OCI-M2 (cell line): ENCODE data around the gene CKS1B.

ENCODE experiments used
- DNase-seq: peaks from one replicate; lab custom pipeline; 2025; ENCODE audit not compliant: unreplicated experiment; lab: John Stamatoyannopoulos, UW

CKS1B gene

DNA sequence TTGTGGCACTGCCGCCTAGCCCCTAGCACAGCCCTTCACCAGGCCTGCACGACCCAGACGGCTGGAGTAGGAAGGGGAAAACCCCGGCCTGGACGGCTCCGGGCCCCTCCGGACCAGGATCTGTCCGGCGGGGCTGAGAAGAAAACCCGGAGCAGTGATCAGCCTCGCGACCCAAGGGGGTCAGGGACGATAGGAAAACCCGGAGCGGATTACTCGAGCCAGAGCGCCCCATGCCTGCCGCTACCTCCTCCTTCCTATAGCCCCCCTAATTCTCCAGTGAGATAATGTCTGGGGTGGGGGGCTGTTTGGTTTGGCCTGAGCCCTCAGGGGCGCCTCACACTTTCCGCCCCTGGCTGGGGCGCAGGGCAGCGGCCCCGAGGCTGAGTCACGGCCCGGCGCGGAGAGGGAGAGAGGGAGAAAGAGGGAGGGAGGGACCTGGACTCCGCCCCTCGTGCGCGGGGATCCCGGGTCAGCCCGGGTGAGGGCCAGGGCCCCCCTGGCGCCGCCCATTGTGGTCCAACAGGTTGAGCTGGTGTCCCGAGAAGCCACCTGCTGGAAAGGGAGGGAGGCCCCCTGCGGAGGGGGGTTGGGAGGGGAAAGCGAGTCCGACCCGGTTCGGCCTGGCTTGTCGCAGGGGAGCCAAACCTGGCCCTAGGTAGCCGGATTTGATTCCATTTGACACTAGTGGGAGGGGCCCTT, 26.4 kb downstream of the CKS1B start:
- peak; percentile 72 for DNase-seq

DNA sequence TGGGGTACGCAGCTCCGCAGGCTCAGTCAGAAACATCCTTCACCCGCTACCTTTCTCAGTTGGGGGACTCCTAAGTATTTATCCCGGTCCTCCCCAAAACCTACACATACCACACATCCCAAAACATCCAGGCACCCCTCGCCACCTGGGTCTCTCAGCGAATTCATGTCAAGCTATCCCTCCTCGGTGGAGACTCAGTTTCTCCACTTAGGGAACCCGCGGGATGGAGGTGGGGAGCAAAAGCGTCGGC, 26.9 kb downstream of the CKS1B start:
- no peak for DNase-seq

DNA sequence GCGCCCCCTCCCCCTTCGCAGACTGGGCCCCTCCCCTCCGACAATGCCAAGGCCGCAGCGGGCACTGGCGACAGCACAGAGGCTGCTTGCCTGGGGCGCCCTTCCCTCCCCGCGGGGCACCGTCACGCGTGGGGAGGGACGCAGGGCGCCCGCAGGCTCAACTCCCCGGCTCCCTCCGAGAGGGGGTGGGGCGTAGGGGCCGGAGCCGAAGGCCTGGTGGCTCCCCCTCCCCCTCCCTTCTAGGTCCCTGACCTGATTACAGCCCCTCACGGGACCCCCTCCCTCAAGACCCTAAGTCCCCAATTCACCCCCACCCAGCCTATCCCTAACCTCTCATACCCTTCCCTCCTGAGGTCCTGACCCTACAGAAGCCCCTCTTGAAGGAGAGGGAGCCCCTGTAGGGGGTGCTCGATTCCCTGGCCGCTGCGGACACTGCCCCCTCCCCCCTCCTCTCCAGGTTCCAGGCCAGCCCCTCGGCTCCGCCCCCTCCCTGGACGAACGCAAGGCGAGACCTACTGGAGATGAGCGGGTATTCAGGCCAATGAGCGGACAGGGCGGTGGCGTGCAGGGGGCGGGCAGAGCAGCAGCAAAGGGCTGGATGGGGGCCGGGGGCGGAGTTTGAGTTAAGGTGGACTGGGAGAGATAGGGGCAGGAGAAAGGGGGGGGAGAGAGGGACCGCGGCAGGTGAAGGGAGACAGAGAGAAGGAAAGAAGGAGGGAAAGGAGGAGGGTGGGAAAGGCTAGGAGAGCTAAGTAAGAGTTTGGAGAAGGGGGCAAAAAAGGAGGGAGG, 27.4 kb downstream of the CKS1B start:
- peak; percentile 64 for DNase-seq

DNA sequence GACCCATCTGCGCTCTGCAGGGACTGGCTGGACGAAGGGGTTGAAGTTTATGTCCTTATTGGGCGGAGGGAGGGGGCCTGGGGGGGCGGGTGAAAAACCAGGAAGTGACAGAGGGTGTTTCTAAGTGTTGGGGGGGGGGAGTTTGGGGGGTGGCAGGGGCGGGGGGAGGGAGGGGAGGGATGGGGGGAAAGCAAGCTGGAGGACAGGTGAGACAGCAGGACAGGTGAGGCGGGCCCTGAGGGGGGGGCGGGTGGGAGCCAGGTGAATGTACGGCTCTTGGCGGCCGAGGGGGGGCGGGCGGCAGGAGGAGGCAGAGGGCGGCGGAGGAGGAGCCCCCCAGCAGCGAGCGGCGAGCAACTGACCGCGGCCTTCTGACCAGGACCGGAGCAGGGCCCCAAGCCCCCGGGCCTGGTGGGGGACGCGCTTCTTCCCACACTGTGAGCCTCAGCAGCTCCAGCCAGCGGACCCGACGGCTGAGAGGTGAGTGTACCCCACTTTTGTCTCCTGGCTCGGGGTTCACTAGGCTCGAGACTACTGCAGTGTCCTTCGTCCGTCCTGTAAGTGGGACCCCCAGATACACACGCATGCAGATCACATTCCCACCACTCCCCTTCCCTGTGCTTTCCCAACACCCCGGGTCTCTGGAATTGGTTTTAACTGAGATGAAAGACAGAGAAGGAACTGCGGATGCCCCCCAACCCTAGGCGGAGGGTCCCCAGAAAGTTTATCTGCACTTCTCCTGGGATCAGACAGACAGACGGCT, 28.2 kb downstream of the CKS1B start, which contains the start of gene ZBTB7B:
Gene ZBTB7B, plus strand, starts transcription at position 339 of the 763 bp plus-strand sequence. CDS start 11,859 bp downstream, outside the sequence.
- no peak for DNase-seq

GRCh38 chr1:155003227-155003765, 28.8 kb downstream of the CKS1B start:
- peak; percentile 34 for DNase-seq

- no peak for DNase-seq
Measured at GRCh38 chr1:155003766-155004351, 29.4 kb downstream of the CKS1B start.

GRCh38 chr1:155004352-155005075, 30.0 kb downstream of the CKS1B start:
- no peak for DNase-seq

GRCh38 chr1:155005076-155006011, 30.9 kb downstream of the CKS1B start:
- DNase-seq = no peak

- no peak for DNase-seq
Measured at GRCh38 chr1:155006601-155007101, 32.2 kb downstream of the CKS1B start.

DNA sequence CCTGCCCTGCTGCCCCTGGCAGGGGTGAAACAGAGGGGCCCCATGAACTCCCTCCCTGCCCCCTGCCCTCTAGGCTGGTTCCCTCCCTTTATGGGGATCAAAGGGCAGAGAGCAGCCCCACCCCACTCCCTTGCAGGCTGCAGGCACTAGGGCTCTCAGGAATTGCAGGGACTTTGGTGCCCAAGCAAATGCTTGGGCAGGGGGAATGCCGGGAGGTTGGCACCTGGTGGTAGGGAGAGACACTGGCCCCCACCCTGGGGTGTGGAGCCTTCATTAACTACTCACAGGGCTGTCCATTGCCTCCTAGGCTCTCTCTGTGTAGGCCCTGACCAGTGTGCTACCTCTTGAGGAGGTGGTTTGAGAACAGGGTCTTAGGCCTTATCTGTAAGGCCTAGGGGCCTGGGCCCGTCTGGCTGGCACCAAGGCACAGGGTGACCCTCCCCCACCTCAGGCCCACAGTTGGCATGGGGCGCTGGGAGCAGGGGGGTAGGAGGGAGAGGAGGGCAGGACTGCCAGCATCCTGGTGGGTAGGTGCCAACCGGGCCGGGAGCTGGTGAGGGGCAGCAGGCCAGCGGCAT, 32.9 kb downstream of the CKS1B start:
- no peak for DNase-seq

DNA sequence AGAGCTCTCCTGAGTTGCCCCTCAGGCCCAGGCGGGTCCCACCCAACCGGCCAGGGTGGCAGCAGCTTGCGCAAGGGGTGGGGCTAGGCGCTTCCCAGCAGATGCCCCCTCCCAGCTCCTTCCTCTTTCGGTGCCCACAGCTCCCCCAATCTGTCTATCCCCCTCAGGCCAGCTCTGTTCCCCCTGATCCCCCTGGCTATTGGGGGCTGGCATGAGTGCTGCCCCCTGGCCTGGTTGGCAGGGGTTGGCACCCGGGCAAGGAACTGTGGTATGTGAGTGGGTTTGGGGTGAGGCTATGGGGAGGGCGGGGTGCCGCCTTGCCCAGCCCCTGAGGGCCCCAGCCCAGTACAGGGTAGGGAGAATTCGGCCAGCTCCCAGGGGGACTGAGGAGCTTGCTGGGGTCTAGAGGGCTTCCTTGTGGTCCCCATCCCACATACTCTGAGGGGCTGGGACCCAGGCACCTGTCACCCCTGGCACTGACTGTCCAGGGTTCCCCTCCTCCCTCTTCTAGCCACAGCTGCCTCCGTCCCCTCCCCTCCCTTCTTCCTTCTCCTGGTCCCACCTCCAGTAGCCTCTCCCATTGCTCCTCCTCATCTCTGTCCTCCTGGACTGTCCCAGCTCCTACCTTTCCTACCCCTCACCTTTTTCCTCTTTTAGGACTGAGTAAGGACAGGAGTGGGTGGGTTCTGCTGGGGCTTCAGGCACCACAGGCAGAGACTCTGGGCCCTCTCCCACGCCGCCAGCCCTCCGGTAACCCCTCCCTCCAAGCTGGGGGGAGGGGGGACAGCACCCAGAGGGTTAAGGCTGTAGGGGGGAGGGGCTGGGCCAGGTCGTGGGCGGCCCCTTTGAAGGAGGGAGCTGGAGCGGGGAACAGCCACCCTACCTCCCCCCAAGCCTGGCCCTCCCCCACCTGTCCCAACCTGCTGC, 33.8 kb downstream of the CKS1B start:
- DNase-seq = no peak

DNA sequence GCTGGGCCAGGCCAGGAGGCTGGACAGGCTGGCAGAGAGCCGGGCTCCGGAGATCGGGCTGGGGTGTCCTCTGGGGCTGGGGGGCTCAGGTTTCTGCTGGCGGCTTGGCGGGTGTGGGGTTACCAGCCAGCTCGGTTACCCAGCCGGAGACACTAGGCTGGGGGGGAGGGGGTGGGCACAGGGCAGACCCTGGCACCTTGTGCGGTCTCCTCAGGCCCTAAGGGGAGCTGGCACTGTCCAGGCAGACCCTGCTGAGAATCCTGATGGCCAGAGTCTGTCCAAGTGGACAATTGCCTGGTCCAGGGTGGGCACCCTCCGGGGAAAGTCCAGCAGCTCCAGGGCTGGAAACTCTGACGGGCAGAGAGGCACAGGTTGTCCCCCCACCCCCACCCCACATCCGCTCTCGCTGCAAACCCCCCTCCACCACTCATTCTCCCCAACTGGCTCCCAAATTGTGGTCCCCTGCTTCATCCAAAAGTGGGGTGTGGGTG, 34.8 kb downstream of the CKS1B start:
- no peak for DNase-seq

GRCh38 chr1:155009742-155010141, 35.3 kb downstream of the CKS1B start:
- no peak for DNase-seq

- no peak for DNase-seq
Measured at GRCh38 chr1:155010211-155010918, 35.9 kb downstream of the CKS1B start.

DNA sequence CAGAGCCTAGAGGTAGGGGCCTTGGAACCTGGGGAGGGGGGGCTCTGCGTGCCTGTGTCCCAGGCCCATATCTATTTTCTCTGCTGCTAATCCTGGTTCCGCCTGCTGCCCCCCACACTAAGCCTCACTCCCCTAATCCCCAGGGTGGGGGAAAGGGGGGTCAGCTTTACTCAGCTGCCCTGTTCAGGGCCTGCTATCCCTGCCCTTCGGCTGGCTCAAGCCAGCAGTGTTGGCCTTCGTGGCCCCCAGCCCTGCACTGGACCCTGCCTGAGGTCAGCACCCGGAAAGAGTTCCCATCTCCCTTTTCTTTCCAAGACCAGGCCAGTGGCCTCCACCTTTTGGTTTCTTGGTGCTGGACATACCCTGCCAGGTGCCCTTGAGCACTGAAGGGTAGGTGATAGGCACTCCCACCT, 36.5 kb downstream of the CKS1B start:
- no peak for DNase-seq

- DNase-seq = no peak
Measured at GRCh38 chr1:155011437-155012025, 37.0 kb downstream of the CKS1B start.
